OCI-LY3 (cell line): ENCODE data around the gene YJU2.

Source experiments
- H2AFZ ChIP-seq: fragments of 200-600, 300-600 bp; shearing (Covaris generic); 2 replicates; pipeline ENCODE4 v1.6.0; 2014; ENCODE audit warnings: antibody characterized with exemption, low read depth, low read length
- H3K27ac ChIP-seq: fragments of 200-600, 300-600 bp; sonication (generic); 2 replicates; pipeline ENCODE4 v1.5.1; 2014; ENCODE audit warnings: mild to moderate bottlenecking, low read length, moderate library complexity, mixed read lengths
- H3K27me3 ChIP-seq: fragments of 200-600, 300-600 bp; sonication (generic); 2 replicates; pipeline ENCODE4 v1.6.1; 2014; ENCODE audit warnings: low read depth, low read length, mixed read lengths
- H3K36me3 ChIP-seq: fragments of 200-600, 300-600 bp; sonication (generic); replicated peaks from 2 replicates; pipeline ENCODE3; 2014; ENCODE audit warnings: low read depth, low read length, mixed read lengths
- H3K4me1 ChIP-seq: fragments of 300-600, 200-600 bp; sonication (generic); 2 replicates; pipeline ENCODE4 v1.6.1; 2014; ENCODE audit warnings: low read length, mixed read lengths
- H3K4me2 ChIP-seq: fragments of 200-600, 300-600 bp; sonication (generic); 2 replicates; pipeline ENCODE4 v1.6.1; 2014; ENCODE audit warnings: low read length, mixed read lengths
- H3K4me3 ChIP-seq: fragments of 300-600, 200-600 bp; sonication (generic); 2 replicates; pipeline ENCODE4 v1.5.1; 2014; ENCODE audit warnings: antibody characterized with exemption, mild to moderate bottlenecking, low read length, moderate library complexity
- H3K79me2 ChIP-seq: fragments of 300-600, 200-600 bp; shearing (Covaris generic); 2 replicates; pipeline ENCODE4 v1.6.1; 2014; ENCODE audit warnings: mild to moderate bottlenecking, low read length, mixed read lengths
- H3K9ac ChIP-seq: fragments of 300-600, 200-600 bp; shearing (Covaris generic); 2 replicates; pipeline ENCODE4 v1.6.0; 2014; ENCODE audit warnings: mild to moderate bottlenecking, low read length, moderate library complexity
- H3K9me3 ChIP-seq: fragments of 200-600, 300-600 bp; shearing (Covaris generic); 2 replicates; pipeline ENCODE4 v1.6.1; 2014; ENCODE audit warnings: low read length, mixed read lengths; ENCODE audit not compliant: insufficient read depth
- H4K20me1 ChIP-seq: fragments of 200-600, 300-600 bp; sonication (generic); 2 replicates; pipeline ENCODE4 v1.6.1; 2016; ENCODE audit warnings: low read length, mixed read lengths; ENCODE audit not compliant: insufficient read depth
- CTCF ChIP-seq: fragments of 200-600, 300-600 bp; sonication (generic); IDR thresholded peaks from 2 replicates; pipeline ENCODE4 v1.5.1; 2014; ENCODE audit warnings: antibody characterized with exemption, low read length, low read depth
- EZH2phosphoT487 ChIP-seq: fragments of 200-600 bp; shearing (Covaris generic); IDR thresholded peaks from 2 replicates; pipeline ENCODE4 v1.6.1; 2018; ENCODE audit warnings: antibody characterized with exemption, mixed run types, low read depth

Gene YJU2

GRCh38 chr19:4278010-4278409 lies 31.1 kb downstream of the YJU2 start:
- 0 out of 2 replicates have a peak, but pooled peaks cover 2% of the 10 kb centered on the region for H3K27me3 ChIP-seq
- no peaks in the 10 kb centered on the region for H3K36me3 ChIP-seq
- no peak overlapping the region for H2AFZ ChIP-seq
- H3K9me3 ChIP-seq, result no peaks in the 10 kb centered on the region
- TF ChIP-seq CTCF, result no peak
- TF ChIP-seq EZH2phosphoT487, result no peak
- H3K9ac ChIP-seq, result no peak overlapping the region
- H4K20me1 ChIP-seq, result no peaks in the 10 kb centered on the region
- no peaks in the 10 kb centered on the region for H3K79me2 ChIP-seq
- H3K4me2 ChIP-seq, result no peak overlapping the region
- no peak overlapping the region for H3K4me3 ChIP-seq
- no peak overlapping the region for H3K27ac ChIP-seq
- H3K4me1 ChIP-seq, result peaks cover 4% of the 10 kb centered on the region; the same call in 1 of the 2 replicates

- Histone ChIP-seq H3K27me3 (0 out of 2 replicates have a peak, but pooled peaks cover 2% of the 10 kb centered on the region), H3K4me2 (no peak within 1 kb of the TSS), H2AFZ (no peak within 1 kb of the TSS), H3K9ac (no peak within 1 kb of the TSS), H3K79me2 (no peaks in the 10 kb centered on the region), H3K27ac (no peak within 1 kb of the TSS), H3K4me1 (peaks cover 4% of the 10 kb centered on the region; the same call in 1 of the 2 replicates), H4K20me1 (no peaks in the 10 kb centered on the region), H3K4me3 (no peak within 1 kb of the TSS), H3K9me3 (no peaks in the 10 kb centered on the region), H3K36me3 (no peaks in the 10 kb centered on the region)
- TF ChIP-seq EZH2phosphoT487 (no peak), CTCF (no peak)
Observed at GRCh38 chr19:4278419-4279266, 31.8 kb downstream of the YJU2 start, which contains the start of gene SHD. Gene SHD (plus strand): TSS chr19:4279266. CDS start chr19:4280064, 798 bp downstream.

DNA sequence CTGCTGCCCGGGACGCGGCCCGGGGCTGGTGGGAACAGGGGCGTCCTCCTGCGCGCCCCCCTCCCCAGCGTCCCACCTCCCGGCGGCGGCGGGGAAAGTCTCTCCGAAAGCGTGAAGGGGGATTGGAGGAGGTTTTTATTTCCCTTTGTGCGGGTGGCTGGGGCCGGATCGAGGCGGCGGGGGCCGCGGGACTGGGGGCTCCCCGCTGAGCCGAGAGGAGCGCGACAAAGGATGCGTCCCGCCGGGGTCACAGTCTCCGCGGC lies 32.3 kb downstream of the YJU2 start:
- no peaks in the 10 kb centered on the region for H3K79me2 ChIP-seq
- H2AFZ ChIP-seq, result no peak overlapping the region
- H3K9ac ChIP-seq, result no peak overlapping the region
- H3K9me3 ChIP-seq, result no peaks in the 10 kb centered on the region
- no peak overlapping the region for H3K4me2 ChIP-seq
- no peak overlapping the region for H3K4me3 ChIP-seq
- H4K20me1 ChIP-seq, result no peaks in the 10 kb centered on the region
- peaks cover 4% of the 10 kb centered on the region; the same call in 1 of the 2 replicates for H3K4me1 ChIP-seq
- 0 out of 2 replicates have a peak, but pooled peaks cover 2% of the 10 kb centered on the region for H3K27me3 ChIP-seq
- TF ChIP-seq EZH2phosphoT487 (no peak), CTCF (no peak)
- H3K27ac ChIP-seq, result no peak overlapping the region
- H3K36me3 ChIP-seq, result no peaks in the 10 kb centered on the region

- Histone ChIP-seq H3K27me3 (peaks cover 6% of the 10 kb centered on the region; the same call in 1 of the 2 replicates), H3K4me2 (no peak overlapping the region), H3K36me3 (no peaks in the 10 kb centered on the region), H3K4me3 (no peak overlapping the region), H3K79me2 (no peaks in the 10 kb centered on the region), H3K27ac (no peak overlapping the region), H3K4me1 (peaks cover 4% of the 10 kb centered on the region; the same call in 1 of the 2 replicates), H2AFZ (no peak overlapping the region), H3K9ac (no peak overlapping the region), H3K9me3 (no peaks in the 10 kb centered on the region), H4K20me1 (no peaks in the 10 kb centered on the region)
- TF ChIP-seq CTCF (no peak), EZH2phosphoT487 (no peak)
Observed at GRCh38 chr19:4279530-4280422, 32.9 kb downstream of the YJU2 start.
